ENCODE measurements around the gene CATSPERB. TPM values are rescaled to one million over a fixed set of nuclear protein-coding genes. Genes with fewer than 3 reads are reported as not detected.
"Not testable (repeated sequence)": the region's sequence is repeated elsewhere in the genome, so short reads cannot be mapped to it uniquely, and the experiment has no call there.

Gene CATSPERB
- total RNA-seq, 1 experiment from 2014 or later: not detected

GRCh38 chr14:91689608-91690007 lies 42.3 kb downstream of the CATSPERB start:
- in situ Hi-C loops (cut with HindIII; ENCODE audit: low pct_unique_long_range_greater_than_20kb, low sequenced_read_pairs): no loop called here
- no peak for DNase-seq (ENCODE audit: low read depth, low spot score)

- DNase-seq (ENCODE audit: low read depth, low spot score); in situ Hi-C loops (cut with HindIII; ENCODE audit: low pct_unique_long_range_greater_than_20kb, low sequenced_read_pairs): not testable (repeated sequence)
Observed at GRCh38 chr14:91687436-91687835, 44.5 kb downstream of the CATSPERB start.

- in situ Hi-C loops (cut with HindIII; ENCODE audit: low pct_unique_long_range_greater_than_20kb, low sequenced_read_pairs): no loop called here
- DNase-seq (ENCODE audit: low read depth, low spot score): no peak
Observed at GRCh38 chr14:91685600-91685999, 46.3 kb downstream of the CATSPERB start.

- in situ Hi-C loops (cut with HindIII; ENCODE audit: low pct_unique_long_range_greater_than_20kb, low sequenced_read_pairs): no loop called here
- DNase-seq (ENCODE audit: low read depth, low spot score): no peak
Observed at GRCh38 chr14:91681893-91682563, 49.9 kb downstream of the CATSPERB start.

DNA sequence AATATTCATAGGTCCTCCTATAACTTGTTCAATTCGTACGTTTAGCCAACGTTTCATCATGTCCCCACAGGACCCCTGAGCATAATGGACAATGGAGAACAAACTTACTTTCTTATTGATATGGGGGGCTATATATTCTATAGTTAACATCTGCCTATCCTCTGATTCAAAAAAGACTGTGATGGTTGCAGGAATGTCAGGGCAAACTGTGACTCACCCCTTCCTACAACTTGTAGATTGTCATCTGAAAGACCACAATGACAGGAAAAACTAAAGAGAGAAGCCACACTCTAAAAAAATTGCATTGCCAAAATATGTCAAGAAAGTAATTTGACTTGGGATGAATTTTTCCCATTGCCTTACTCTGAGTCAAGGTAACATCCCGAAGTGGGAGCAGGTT lies 50.8 kb downstream of the CATSPERB start:
- in situ Hi-C loops (cut with HindIII; ENCODE audit: low pct_unique_long_range_greater_than_20kb, low sequenced_read_pairs): no loop called here

GRCh38 chr14:91679273-91679672 lies 52.6 kb downstream of the CATSPERB start:
- in situ Hi-C loops (cut with HindIII; ENCODE audit: low pct_unique_long_range_greater_than_20kb, low sequenced_read_pairs): no loop called here
- DNase-seq (ENCODE audit: low read depth, low spot score): no peak

More for the DNA sequence above, 50.8 kb downstream of the CATSPERB start:
- no peak for DNase-seq (ENCODE audit: low read depth, low spot score)

DNA sequence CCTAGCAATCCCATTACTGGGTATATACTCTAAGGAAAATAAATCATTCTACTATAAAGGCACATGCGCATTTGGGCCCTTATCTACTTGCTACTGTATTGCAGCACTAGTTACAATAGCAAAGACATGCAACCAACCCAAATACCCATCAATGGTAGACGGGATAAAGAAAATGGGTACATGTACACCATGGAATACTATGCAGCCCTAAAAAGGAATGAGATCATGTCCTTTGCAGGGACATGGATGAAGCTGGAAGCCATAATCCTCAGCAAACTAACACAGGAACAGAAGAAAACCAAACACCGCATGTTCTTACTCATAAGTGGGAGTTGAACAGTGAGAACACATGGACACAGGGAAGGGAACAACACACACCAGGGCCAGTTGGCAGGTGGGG lies 54.2 kb downstream of the CATSPERB start:
- in situ Hi-C loops (cut with HindIII; ENCODE audit: low pct_unique_long_range_greater_than_20kb, low sequenced_read_pairs); DNase-seq (ENCODE audit: low read depth, low spot score): not testable (repeated sequence)

DNA sequence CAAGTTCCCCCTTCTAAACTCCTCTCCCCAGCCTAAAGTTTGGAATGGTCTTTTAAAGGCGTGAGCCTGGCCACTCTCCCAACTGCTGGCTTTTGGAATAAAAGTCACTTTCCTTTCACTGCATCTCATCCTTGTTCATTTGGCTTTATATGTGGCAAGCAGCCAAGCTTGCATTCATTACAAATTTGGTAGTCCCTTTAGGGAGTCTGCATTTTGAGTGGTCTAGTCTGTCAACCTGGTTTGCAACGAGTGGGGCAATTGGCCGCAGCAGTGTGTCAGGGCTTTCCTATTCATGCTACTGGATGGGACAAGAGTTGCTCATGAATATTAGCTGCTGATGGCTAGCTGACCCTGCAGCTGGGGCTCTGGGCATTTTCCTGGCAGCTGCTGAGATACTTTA lies 57.0 kb downstream of the CATSPERB start:
- in situ Hi-C loops (cut with HindIII; ENCODE audit: low pct_unique_long_range_greater_than_20kb, low sequenced_read_pairs): no loop called here
- no peak for DNase-seq (ENCODE audit: low read depth, low spot score)

GRCh38 chr14:91669867-91670266 lies 62.0 kb downstream of the CATSPERB start:
- no peak for DNase-seq (ENCODE audit: low read depth, low spot score)
- in situ Hi-C loops (cut with HindIII; ENCODE audit: low pct_unique_long_range_greater_than_20kb, low sequenced_read_pairs): no loop called here

GRCh38 chr14:91667101-91667500 lies 64.8 kb downstream of the CATSPERB start:
- DNase-seq (ENCODE audit: low read depth, low spot score); in situ Hi-C loops (cut with HindIII; ENCODE audit: low pct_unique_long_range_greater_than_20kb, low sequenced_read_pairs): not testable (repeated sequence)

GRCh38 chr14:91660790-91661189 lies 71.1 kb downstream of the CATSPERB start:
- in situ Hi-C loops (cut with HindIII; ENCODE audit: low pct_unique_long_range_greater_than_20kb, low sequenced_read_pairs): no loop called here
- no peak for DNase-seq (ENCODE audit: low read depth, low spot score)

- DNase-seq (ENCODE audit: low read depth, low spot score): no peak
- in situ Hi-C loops (cut with HindIII; ENCODE audit: low pct_unique_long_range_greater_than_20kb, low sequenced_read_pairs): no loop called here
Observed at GRCh38 chr14:91654836-91655235, 77.0 kb downstream of the CATSPERB start.

- in situ Hi-C loops (cut with HindIII; ENCODE audit: low pct_unique_long_range_greater_than_20kb, low sequenced_read_pairs): no loop called here
- DNase-seq (ENCODE audit: low read depth, low spot score): no peak
Observed at GRCh38 chr14:91653451-91653850, 78.4 kb downstream of the CATSPERB start.

DNA sequence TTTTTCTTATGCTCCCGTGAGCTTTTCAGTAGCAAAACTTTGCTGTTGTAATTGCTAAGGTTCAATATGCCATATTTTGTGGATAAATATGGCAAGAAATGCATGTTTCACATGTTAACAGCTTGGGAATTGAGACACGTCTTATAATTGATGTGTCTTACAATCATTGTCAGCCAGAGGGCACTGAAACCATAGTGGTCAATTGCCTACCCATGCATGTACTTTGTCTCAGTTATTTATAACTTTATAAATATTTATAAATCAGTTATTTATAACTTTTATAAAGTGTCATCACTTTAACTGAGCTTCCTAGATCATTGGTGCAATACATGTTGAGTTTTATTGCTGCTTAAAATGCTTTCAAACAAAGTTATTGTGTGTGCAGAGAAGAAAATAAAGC lies 82.0 kb downstream of the CATSPERB start:
- in situ Hi-C loops (cut with HindIII; ENCODE audit: low pct_unique_long_range_greater_than_20kb, low sequenced_read_pairs): no loop called here
- peak; percentile 62 for DNase-seq (ENCODE audit: low read depth, low spot score)

GRCh38 chr14:91647856-91648255 lies 84.0 kb downstream of the CATSPERB start:
- no peak for DNase-seq (ENCODE audit: low read depth, low spot score)
- in situ Hi-C loops (cut with HindIII; ENCODE audit: low pct_unique_long_range_greater_than_20kb, low sequenced_read_pairs): no loop called here

GRCh38 chr14:91636604-91637003 lies 95.3 kb downstream of the CATSPERB start:
- in situ Hi-C loops (cut with HindIII; ENCODE audit: low pct_unique_long_range_greater_than_20kb, low sequenced_read_pairs): no loop called here

DNA sequence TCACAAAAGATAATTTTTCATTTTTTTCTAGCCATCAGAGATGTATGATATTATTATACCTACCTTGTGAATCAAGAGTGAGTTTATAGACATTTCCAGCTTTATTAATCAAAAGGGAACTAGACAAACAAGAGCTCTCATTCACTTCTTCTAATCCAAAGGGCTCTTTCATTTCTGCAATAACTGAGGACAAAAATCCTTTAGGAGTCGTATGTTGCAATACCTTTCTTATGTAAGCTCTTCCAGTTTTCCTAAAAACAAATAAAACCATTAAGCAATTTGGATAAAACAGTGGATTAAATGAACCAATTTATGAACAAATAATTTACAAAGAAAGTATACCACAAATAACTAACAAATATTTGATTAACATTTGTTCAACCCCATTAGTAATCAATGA lies 107.1 kb downstream of the CATSPERB start:
- peak; percentile 53 for DNase-seq (ENCODE audit: low read depth, low spot score)
- in situ Hi-C loops (cut with HindIII; ENCODE audit: low pct_unique_long_range_greater_than_20kb, low sequenced_read_pairs): no loop called here

More at GRCh38 chr14:91636604-91637003, 95.3 kb downstream of the CATSPERB start:
- DNase-seq (ENCODE audit: low read depth, low spot score): no peak

DNA sequence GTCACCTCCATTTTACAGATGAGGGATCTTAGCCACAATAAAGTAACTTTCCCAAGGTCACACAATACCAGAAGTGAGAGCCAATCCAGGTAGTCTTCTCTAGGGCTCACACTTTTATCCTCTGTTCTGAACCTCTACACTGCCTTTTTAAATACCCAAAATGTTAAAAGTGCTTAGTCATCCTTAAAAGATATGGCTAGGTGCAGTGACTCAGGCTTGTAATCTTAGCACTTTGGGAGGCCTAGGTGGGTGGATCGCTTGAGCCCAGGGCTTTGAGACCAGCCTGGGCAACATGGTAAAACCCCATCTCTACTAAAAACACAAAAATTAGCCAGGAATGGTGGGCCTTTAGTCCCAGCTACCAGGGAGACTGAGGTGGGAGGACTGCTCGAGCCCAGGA lies 117.7 kb downstream of the CATSPERB start:
- in situ Hi-C loops (cut with HindIII; ENCODE audit: low pct_unique_long_range_greater_than_20kb, low sequenced_read_pairs): no loop called here
- DNase-seq (ENCODE audit: low read depth, low spot score): no peak

DNA sequence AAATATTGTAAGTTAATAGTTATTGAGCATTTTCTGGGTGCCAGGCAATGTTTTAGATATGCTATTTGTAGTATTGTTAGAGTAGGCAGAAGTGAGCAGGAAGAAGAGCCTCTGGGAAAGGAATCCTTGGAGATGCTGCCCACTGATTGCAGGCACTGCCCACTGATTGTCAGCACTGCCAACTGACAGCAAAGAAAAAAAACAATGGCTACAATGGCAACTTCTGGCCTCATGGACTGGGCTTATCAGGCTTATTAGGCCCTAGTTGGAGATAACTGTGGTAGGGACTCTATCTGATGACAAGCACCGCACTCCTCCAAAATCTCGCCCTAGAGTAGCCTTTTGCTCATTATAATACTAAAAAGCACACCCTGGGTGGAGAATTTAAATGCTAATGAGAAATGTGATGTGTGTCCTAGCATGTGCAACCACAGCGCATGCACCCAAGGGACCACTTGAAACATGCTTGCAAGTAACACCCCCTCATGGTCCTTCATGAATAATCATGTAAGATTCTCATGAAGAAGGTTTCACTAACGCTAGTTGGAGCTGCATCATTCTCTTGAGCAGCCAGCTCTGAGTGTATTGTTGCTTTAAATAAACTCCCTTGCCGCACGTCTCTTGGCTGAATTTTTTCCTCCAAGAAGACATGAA lies 118.3 kb downstream of the CATSPERB start:
- DNase-seq (ENCODE audit: low read depth, low spot score): no peak
- in situ Hi-C loops (cut with HindIII; ENCODE audit: low pct_unique_long_range_greater_than_20kb, low sequenced_read_pairs): no loop called here
